Measurements from ENCODE around the gene SLC25A29.

- TF ChIP-seq CTCF (IDR thresholded peaks at IDR 0.05): no peak
- TF ChIP-seq POLR2A (IDR thresholded peaks at IDR 0.05): no peak
Observed at GRCh38 chr14:100275214-100275613, 31.0 kb downstream of the SLC25A29 start.

Data from adrenal gland (tissue), 5 donors.